ENCODE measurements around the gene MAB21L1. TPM values are rescaled to one million over a fixed set of nuclear protein-coding genes. Genes with fewer than 3 reads are reported as not detected.

MAB21L1 gene
- total RNA-seq, 4 donors from 2014 or later = 0.48 to 3.7 (median 0.57) TPM

GRCh38 chr13:35496006-35496405 is 19.5 kb upstream of the MAB21L1 start:
- Histone ChIP-seq H3K27me3 (no peaks in the 10 kb centered on the region), H3K27ac (no peak overlapping the region), H3K4me3 (no peak overlapping the region), H3K4me1 (no peaks in the 10 kb centered on the region), H3K9me3 (no peaks in the 10 kb centered on the region), H3K36me3 (no peaks in the 10 kb centered on the region)
- WGBS, 2 donors (ENCODE audit: low coverage in 1 of 2) = 60 to 91% methylated on average over 1 of the region's 1 CpG
- in situ Hi-C loops (cut with MboI; ENCODE audit: low pct_ligation_motif_present in 1 of 4, low pct_unique_long_range_greater_than_20kb in 1 of 4, low sequenced_read_pairs in 3 of 4) (no loop called here), intact Hi-C loops (cut with DNase I; ENCODE audit: low total_unique reads) (no loop called here)
- DNase-seq = no peak
- TF ChIP-seq POLR2A (IDR thresholded peaks at IDR 0.05) = no peak
- TF ChIP-seq CTCF (IDR thresholded peaks at IDR 0.05) = no peak
- TF ChIP-seq POLR2AphosphoS5 (IDR thresholded peaks at IDR 0.05) = no peak
- TF ChIP-seq EP300 (IDR thresholded peaks at IDR 0.05; ENCODE audit: low read depth) = no peak

GRCh38 chr13:35489050-35489449 is 12.6 kb upstream of the MAB21L1 start:
- no peaks in the 10 kb centered on the region for H3K36me3 ChIP-seq
- in situ Hi-C loops (cut with MboI; ENCODE audit: low pct_ligation_motif_present in 1 of 4, low pct_unique_long_range_greater_than_20kb in 1 of 4, low sequenced_read_pairs in 3 of 4) (no loop called here), intact Hi-C loops (cut with DNase I; ENCODE audit: low total_unique reads) (no loop called here)
- no peak overlapping the region for H3K4me3 ChIP-seq
- no peaks in the 10 kb centered on the region for H3K4me1 ChIP-seq
- H3K27ac ChIP-seq = no peak overlapping the region
- H3K9me3 ChIP-seq = no peaks in the 10 kb centered on the region
- TF ChIP-seq EP300 (IDR thresholded peaks at IDR 0.05; ENCODE audit: low read depth) (no peak), CTCF (IDR thresholded peaks at IDR 0.05) (no peak), POLR2A (IDR thresholded peaks at IDR 0.05) (no peak), POLR2AphosphoS5 (IDR thresholded peaks at IDR 0.05) (no peak)
- no peaks in the 10 kb centered on the region for H3K27me3 ChIP-seq
- 71 to 79% methylated on average over 4 of the region's 4 CpGs for WGBS, 2 donors (ENCODE audit: low coverage in 1 of 2)
- no peak for DNase-seq

- Histone ChIP-seq H3K27me3 (no peaks in the 10 kb centered on the region), H3K36me3 (no peaks in the 10 kb centered on the region), H3K4me1 (no peaks in the 10 kb centered on the region), H3K9me3 (no peaks in the 10 kb centered on the region), H3K27ac (no peak overlapping the region), H3K4me3 (no peak overlapping the region)
- intact Hi-C loops (cut with DNase I; ENCODE audit: low total_unique reads) (no loop called here), in situ Hi-C loops (cut with MboI; ENCODE audit: low pct_ligation_motif_present in 1 of 4, low pct_unique_long_range_greater_than_20kb in 1 of 4, low sequenced_read_pairs in 3 of 4) (no loop called here)
- TF ChIP-seq POLR2AphosphoS5 (IDR thresholded peaks at IDR 0.05) (no peak), POLR2A (IDR thresholded peaks at IDR 0.05) (no peak), CTCF (IDR thresholded peaks at IDR 0.05) (no peak), EP300 (IDR thresholded peaks at IDR 0.05; ENCODE audit: low read depth) (no peak)
- no peak for DNase-seq
- 96 to 97% methylated on average over 3 of the region's 3 CpGs for WGBS, 2 donors (ENCODE audit: low coverage in 1 of 2)
Observed at GRCh38 chr13:35485424-35485823, 8.9 kb upstream of the MAB21L1 start.

- 74 to 88% methylated on average over 2 of the region's 2 CpGs for WGBS, 2 donors (ENCODE audit: low coverage in 1 of 2)
- Histone ChIP-seq H3K36me3 (no peaks in the 10 kb centered on the region), H3K27ac (no peak overlapping the region), H3K27me3 (no peaks in the 10 kb centered on the region), H3K9me3 (no peaks in the 10 kb centered on the region), H3K4me1 (no peaks in the 10 kb centered on the region), H3K4me3 (no peak overlapping the region)
- no peak for DNase-seq
- intact Hi-C loops (cut with DNase I; ENCODE audit: low total_unique reads) (no loop called here), in situ Hi-C loops (cut with MboI; ENCODE audit: low pct_ligation_motif_present in 1 of 4, low pct_unique_long_range_greater_than_20kb in 1 of 4, low sequenced_read_pairs in 3 of 4) (no loop called here)
- no peak for TF ChIP-seq EP300 (IDR thresholded peaks at IDR 0.05; ENCODE audit: low read depth)
- TF ChIP-seq POLR2A (IDR thresholded peaks at IDR 0.05) = no peak
- TF ChIP-seq POLR2AphosphoS5 (IDR thresholded peaks at IDR 0.05) = no peak
- TF ChIP-seq CTCF (IDR thresholded peaks at IDR 0.05) = no peak
Observed at GRCh38 chr13:35484384-35484783, 7.9 kb upstream of the MAB21L1 start.

Measured in transverse colon (tissue), 4 donors.